Endothelial cell (in vitro differentiated cells): ENCODE data around the gene DBX2. TPM values are rescaled to one million over a fixed set of nuclear protein-coding genes. Genes with fewer than 3 reads are reported as not detected.
A peak's percentile ranks its signal among the peaks of the same experiment; 100 is the strongest.

ENCODE experiments used
- DNase-seq: peaks from one replicate; pipeline ENCODE4 v3.0.0; 2021; ENCODE audit warnings: low spot score
- H3K27ac Mint-ChIP-seq: one replicate; pipeline ENCODE4 v1.8.0; 2021; ENCODE audit warnings: mixed read lengths, inconsistent platforms; ENCODE audit not compliant: unreplicated experiment
- H3K27me3 Mint-ChIP-seq: one replicate; pipeline ENCODE4 v1.8.0; 2021; ENCODE audit warnings: mild to moderate bottlenecking, moderate library complexity, mixed read lengths, inconsistent platforms; ENCODE audit not compliant: unreplicated experiment
- H3K36me3 Mint-ChIP-seq: one replicate; pipeline ENCODE4 v1.8.0; 2021; ENCODE audit warnings: mild to moderate bottlenecking, low read depth, mixed read lengths, inconsistent platforms; ENCODE audit not compliant: unreplicated experiment
- H3K4me1 Mint-ChIP-seq: one replicate; pipeline ENCODE4 v1.8.0; 2021; ENCODE audit warnings: mild to moderate bottlenecking, mixed read lengths, inconsistent platforms; ENCODE audit not compliant: unreplicated experiment
- H3K4me3 Mint-ChIP-seq: one replicate; pipeline ENCODE4 v1.8.0; 2021; ENCODE audit warnings: mild to moderate bottlenecking, mixed read lengths, inconsistent platforms; ENCODE audit not compliant: unreplicated experiment
- H3K9me3 Mint-ChIP-seq: one replicate; pipeline ENCODE4 v1.8.0; 2021; ENCODE audit warnings: mixed read lengths, inconsistent platforms; ENCODE audit not compliant: unreplicated experiment
- CTCF ChIP-seq: fragments of 200-600 bp; sonication (generic); IDR thresholded peaks from one replicate; pipeline ENCODE4 v1.5.0; 2021; ENCODE audit warnings: antibody characterized with exemption; ENCODE audit not compliant: unreplicated experiment
- total RNA-seq: library from RNA; stranded (reverse); fragmentation: NEBNext Ultra II Directional; extraction: Animal tissue kit (Norgen Biotek cat#: 25700); gene quantifications from one replicate; pipeline ENCODE4 v1.2.1, GENCODE V29; 2021; ENCODE audit not compliant: unreplicated experiment

The DBX2 gene
- total RNA-seq, 1 donor from 2014 or later = not detected

GRCh38 chr12:44979918-44980317 lies 71.0 kb downstream of the DBX2 start:
- Mint-ChIP-seq H3K4me1 (no peaks in the 10 kb centered on the region), H3K27ac (no peak overlapping the region), H3K9me3 (no peaks in the 10 kb centered on the region), H3K27me3 (no peaks in the 10 kb centered on the region), H3K36me3 (no peaks in the 10 kb centered on the region), H3K4me3 (no peak overlapping the region)
- no peak for TF ChIP-seq CTCF
- DNase-seq = no peak

- no peak for TF ChIP-seq CTCF
- Mint-ChIP-seq H3K27me3 (no peaks in the 10 kb centered on the region), H3K27ac (no peak overlapping the region), H3K9me3 (no peaks in the 10 kb centered on the region), H3K4me1 (no peaks in the 10 kb centered on the region), H3K36me3 (no peaks in the 10 kb centered on the region), H3K4me3 (no peak overlapping the region)
- no peak for DNase-seq
Observed at GRCh38 chr12:44976246-44976645, 74.7 kb downstream of the DBX2 start.

GRCh38 chr12:44972746-44973421 lies 78.0 kb downstream of the DBX2 start:
- H3K4me1 Mint-ChIP-seq = no peaks in the 10 kb centered on the region
- DNase-seq = no peak
- no peaks in the 10 kb centered on the region for H3K27me3 Mint-ChIP-seq
- no peaks in the 10 kb centered on the region for H3K36me3 Mint-ChIP-seq
- peak; percentile 28 for TF ChIP-seq CTCF
- no peak overlapping the region for H3K27ac Mint-ChIP-seq
- no peaks in the 10 kb centered on the region for H3K9me3 Mint-ChIP-seq
- no peak overlapping the region for H3K4me3 Mint-ChIP-seq

GRCh38 chr12:44968965-44969364 lies 81.9 kb downstream of the DBX2 start:
- Mint-ChIP-seq H3K27me3 (no peaks in the 10 kb centered on the region), H3K27ac (no peak overlapping the region), H3K9me3 (no peaks in the 10 kb centered on the region), H3K4me3 (no peak overlapping the region), H3K4me1 (no peaks in the 10 kb centered on the region), H3K36me3 (no peaks in the 10 kb centered on the region)
- DNase-seq = no peak
- TF ChIP-seq CTCF = no peak

Other genes starting within 250 kb of the DBX2 start
- gene NELL2, start 174.8 kb downstream of the DBX2 start, total RNA-seq = 1.7 TPM
- gene ANO6, start 165.0 kb upstream of the DBX2 start, total RNA-seq = 50.8 TPM